Upper lobe of right lung (tissue), 1 donor: ENCODE results near the gene INTU. TPM values are rescaled to one million over a fixed set of nuclear protein-coding genes. Genes with fewer than 3 reads are reported as not detected.

Experiments
- ATAC-seq: fragments of 200-7000 bp; cut with Tn5 transposase; one replicate; pipeline ENCODE4 v1.9.1; 2020; ENCODE audit warnings: mild to moderate bottlenecking, moderate library complexity
- DNase-seq: peaks from one replicate; pipeline ENCODE4 v3.0.0-alpha.2; 2020
- H3K27ac ChIP-seq: fragments of 200-600 bp; one replicate; pipeline ENCODE4 v1.8.0; 2022
- H3K27me3 ChIP-seq: fragments of 200-600 bp; one replicate; pipeline ENCODE4 v1.8.0; 2022; ENCODE audit warnings: mild to moderate bottlenecking
- H3K36me3 ChIP-seq: fragments of 200-600 bp; one replicate; pipeline ENCODE4 v1.8.0; 2022
- H3K4me1 ChIP-seq: fragments of 200-600 bp; one replicate; pipeline ENCODE4 v1.8.0; 2022
- H3K4me3 ChIP-seq: fragments of 200-600 bp; one replicate; pipeline ENCODE4 v1.8.0; 2022; ENCODE audit warnings: mild to moderate bottlenecking
- H3K9me3 ChIP-seq: fragments of 200-600 bp; one replicate; pipeline ENCODE4 v1.8.0; 2022
- CTCF ChIP-seq: fragments of 200-600 bp; IDR thresholded peaks from one replicate; pipeline ENCODE4 v1.8.0; 2022; ENCODE audit warnings: antibody characterized with exemption
- intact Hi-C: fragments of 100-400 bp; cut with DNase I; formaldehyde crosslinking; loops from one replicate; pipeline ENCODE4 v1.11.0; 2022
- total RNA-seq: library from RNA; stranded (reverse); fragmentation: NEBNext Ultra II Directional; extraction: Animal tissue kit (Norgen Biotek cat#: 25700); gene quantifications from one replicate; pipeline ENCODE4 v1.2.1, GENCODE V29; 2021
- donor health status: DM: no; HTN: yes; CAD: no; lungs with severe emphysema.

Gene INTU
- total RNA-seq, 1 donor from 2014 or later, result 11.4 TPM

DNA sequence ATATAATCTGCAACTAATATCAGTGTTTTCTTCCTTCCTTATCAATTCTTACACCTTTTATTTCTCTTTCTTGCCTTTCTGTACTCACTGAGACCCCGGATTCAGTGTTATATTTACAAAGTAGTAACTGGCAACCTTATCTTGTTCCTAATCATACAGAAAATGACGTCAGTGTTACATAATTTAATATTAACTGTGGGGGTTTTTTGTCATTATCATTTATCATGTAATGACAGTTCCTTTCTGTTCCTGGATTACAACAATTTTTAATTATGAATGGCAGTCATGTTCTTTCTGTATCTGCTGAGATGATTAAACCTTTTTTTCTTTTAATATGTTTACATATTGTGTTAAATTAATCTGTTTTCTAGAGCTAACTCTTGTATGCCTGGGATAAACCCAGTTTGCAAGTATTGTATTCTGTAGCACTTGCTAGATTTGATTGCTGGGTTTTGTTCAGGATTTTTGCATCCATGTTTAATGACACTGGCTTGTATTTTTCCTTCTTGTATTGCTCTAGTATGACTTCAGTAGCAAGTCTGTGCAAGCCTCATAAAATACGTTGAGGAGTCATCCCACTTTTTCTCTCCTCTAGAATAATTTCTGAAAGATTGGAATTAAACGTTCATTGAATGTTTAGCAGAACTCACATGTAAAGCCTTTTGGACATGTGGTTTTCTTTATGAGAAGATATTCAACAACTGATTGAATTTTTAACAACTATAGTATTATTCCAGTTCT is 138.9 kb downstream of the INTU start:
- no peaks in the 10 kb centered on the region for H3K4me1 ChIP-seq
- no peak overlapping the region for H3K27ac ChIP-seq
- intact Hi-C loops, result no loop called here
- no peaks in the 10 kb centered on the region for H3K9me3 ChIP-seq
- ATAC-seq (no peak), DNase-seq (no peak)
- no peaks in the 10 kb centered on the region for H3K27me3 ChIP-seq
- no peak overlapping the region for H3K4me3 ChIP-seq
- no peaks in the 10 kb centered on the region for H3K36me3 ChIP-seq
- no peak for TF ChIP-seq CTCF

- no peak for ATAC-seq
- no peak for TF ChIP-seq CTCF
- no peak for DNase-seq
- H3K27me3 ChIP-seq, result no peaks in the 10 kb centered on the region
- no peak overlapping the region for H3K4me3 ChIP-seq
- H3K9me3 ChIP-seq, result no peaks in the 10 kb centered on the region
- H3K27ac ChIP-seq, result no peak overlapping the region
- no peaks in the 10 kb centered on the region for H3K36me3 ChIP-seq
- intact Hi-C loops, result no loop called here
- H3K4me1 ChIP-seq, result no peaks in the 10 kb centered on the region
These were observed 140.3 kb downstream of the INTU start for GRCh38 chr4:127772769-127773671.

- H3K9me3 ChIP-seq, result no peaks in the 10 kb centered on the region
- H3K4me3 ChIP-seq, result no peak overlapping the region
- ATAC-seq, result no peak
- intact Hi-C loops, result no loop called here
- no peak overlapping the region for H3K27ac ChIP-seq
- H3K36me3 ChIP-seq, result no peaks in the 10 kb centered on the region
- no peak for TF ChIP-seq CTCF
- no peaks in the 10 kb centered on the region for H3K27me3 ChIP-seq
- DNase-seq, result no peak
- H3K4me1 ChIP-seq, result no peaks in the 10 kb centered on the region
These were observed 143.1 kb downstream of the INTU start for GRCh38 chr4:127775843-127776242.

Other genes with a start within 250 kb of the INTU start
- not detected for gene SLC25A31, start 97.4 kb downstream of the INTU start, total RNA-seq
- 5.7 TPM for gene HSPA4L, start 149.4 kb downstream of the INTU start, total RNA-seq
- gene PLK4, start 247.9 kb downstream of the INTU start, total RNA-seq, result 0.69 TPM